ENCODE results near the gene MRPL48. TPM values are rescaled to one million over a fixed set of nuclear protein-coding genes. Genes with fewer than 3 reads are reported as not detected.

The MRPL48 gene
- total RNA-seq, 1 experiment from 2014 or later: 38.7 TPM

GRCh38 chr11:73781303-73781702 lies 6.4 kb upstream of the MRPL48 start:
- DNase-seq (ENCODE audit: low spot score) (no peak), ATAC-seq (no peak)
- Mint-ChIP-seq H3K27ac (no peak overlapping the region), H3K27me3 (ENCODE audit: low read depth) (no peaks in the 10 kb centered on the region), H3K36me3 (no peaks in the 10 kb centered on the region), H3K4me1 (peaks cover 16% of the 10 kb centered on the region), H3K4me3 (no peak overlapping the region), H3K9me3 (no peaks in the 10 kb centered on the region)
- POLR2A ChIA-PET: no interaction called here
- TF ChIP-seq CREM (CRISPR knock-in tag; IDR thresholded peaks at IDR 0.05) (no peak), CREB1 (CRISPR knock-in tag; IDR thresholded peaks at IDR 0.05) (no peak), PRDM15 (CRISPR knock-in tag; IDR thresholded peaks at IDR 0.05) (no peak), NR1H2 (CRISPR knock-in tag; IDR thresholded peaks at IDR 0.05) (no peak), FOXJ3 (CRISPR knock-in tag; IDR thresholded peaks at IDR 0.05; ENCODE audit: borderline replicate concordance) (no peak)
- CTCF ChIA-PET: no interaction called here

- Mint-ChIP-seq H3K9me3 (no peaks in the 10 kb centered on the region), H3K4me3 (no peak overlapping the region), H3K27me3 (ENCODE audit: low read depth) (no peaks in the 10 kb centered on the region), H3K27ac (0 out of 2 replicates have a peak overlapping the region, but pooled peaks have one; percentile 12), H3K36me3 (no peaks in the 10 kb centered on the region), H3K4me1 (peaks cover 16% of the 10 kb centered on the region)
- no peak for ATAC-seq
- no peak for TF ChIP-seq KAT7 (CRISPR knock-in tag; IDR thresholded peaks at IDR 0.05; ENCODE audit: borderline replicate concordance)
- TF ChIP-seq HMGXB4 (CRISPR knock-in tag; IDR thresholded peaks at IDR 0.05): no peak
- TF ChIP-seq PRDM15 (CRISPR knock-in tag; IDR thresholded peaks at IDR 0.05): no peak
- no peak for TF ChIP-seq USF1 (CRISPR knock-in tag; IDR thresholded peaks at IDR 0.05)
- TF ChIP-seq IRF2 (CRISPR knock-in tag; IDR thresholded peaks at IDR 0.05; ENCODE audit: borderline replicate concordance, low read depth): no peak
- TF ChIP-seq USF2 (CRISPR knock-in tag; IDR thresholded peaks at IDR 0.05): no peak
- no peak for TF ChIP-seq SOX15 (CRISPR knock-in tag; IDR thresholded peaks at IDR 0.05)
- no peak for TF ChIP-seq ZNF425 (CRISPR knock-in tag; conservative IDR thresholded peaks at IDR 0.05)
- DNase-seq (ENCODE audit: low spot score): no peak
- POLR2A ChIA-PET: interaction anchor here (1.4 kb wide), 1 partner anchor 22 kb away, joined by 9 read pairs; the partner anchor contains the start of gene RAB6A
- CTCF ChIA-PET: interaction anchor here (1.8 kb wide), 1 partner anchor 23 kb away, joined by 4 read pairs; the partner anchor contains the start of gene RAB6A
Observed at GRCh38 chr11:73783483-73784020, 4.1 kb upstream of the MRPL48 start.
